Measurements from ENCODE around the gene IDS. TPM values are rescaled to one million over a fixed set of nuclear protein-coding genes. Genes with fewer than 3 reads are reported as not detected.

The IDS gene
- total and polyA plus RNA-seq, 7 donors = 31.3 to 97.2 (median 71.3) TPM

GRCh38 chrX:149455934-149456333, 49.2 kb downstream of the IDS start:
- TF ChIP-seq EP300 (IDR thresholded peaks at IDR 0.05) (no peak), POLR2A (IDR thresholded peaks at IDR 0.05) (no peak), POLR2AphosphoS5 (IDR thresholded peaks at IDR 0.05) (no peak), CTCF (IDR thresholded peaks at IDR 0.05) (no peak)
- no peaks in the 10 kb centered on the region for H3K27me3 ChIP-seq
- H3K4me3 ChIP-seq = no peak overlapping the region
- H3K4me1 ChIP-seq = no peaks in the 10 kb centered on the region
- intact Hi-C loops (cut with DNase I) = no loop called here
- DNase-seq = no peak
- H3K36me3 ChIP-seq = no peaks in the 10 kb centered on the region
- no peak overlapping the region for H3K27ac ChIP-seq
- H3K9me3 ChIP-seq = no peaks in the 10 kb centered on the region

GRCh38 chrX:149453906-149454822, 50.9 kb downstream of the IDS start:
- H3K4me3 ChIP-seq = no peak overlapping the region
- no peak overlapping the region for H3K27ac ChIP-seq
- no peaks in the 10 kb centered on the region for H3K27me3 ChIP-seq
- WGBS, 2 donors = 63 to 80% methylated on average over 6 of the region's 6 CpGs
- no peaks in the 10 kb centered on the region for H3K9me3 ChIP-seq
- TF ChIP-seq EP300 (IDR thresholded peaks at IDR 0.05) (no peak), CTCF (IDR thresholded peaks at IDR 0.05) (no peak), POLR2AphosphoS5 (IDR thresholded peaks at IDR 0.05) (no peak), POLR2A (IDR thresholded peaks at IDR 0.05) (no peak)
- DNase-seq = no peak
- H3K4me1 ChIP-seq = no peaks in the 10 kb centered on the region
- H3K36me3 ChIP-seq = no peaks in the 10 kb centered on the region
- intact Hi-C loops (cut with DNase I) = no loop called here

GRCh38 chrX:149453030-149453429, 52.1 kb downstream of the IDS start:
- Histone ChIP-seq H3K27me3 (no peaks in the 10 kb centered on the region), H3K27ac (no peak overlapping the region), H3K4me3 (no peak overlapping the region), H3K4me1 (no peaks in the 10 kb centered on the region), H3K36me3 (no peaks in the 10 kb centered on the region), H3K9me3 (no peaks in the 10 kb centered on the region)
- TF ChIP-seq POLR2A (IDR thresholded peaks at IDR 0.05) = no peak
- TF ChIP-seq POLR2AphosphoS5 (IDR thresholded peaks at IDR 0.05) = no peak
- no peak for TF ChIP-seq EP300 (IDR thresholded peaks at IDR 0.05)
- no peak for TF ChIP-seq CTCF (IDR thresholded peaks at IDR 0.05)
- intact Hi-C loops (cut with DNase I) = no loop called here
- 73 to 85% methylated on average over 2 of the region's 2 CpGs for WGBS, 2 donors
- no peak for DNase-seq

- H3K36me3 ChIP-seq = no peaks in the 10 kb centered on the region
- H3K4me1 ChIP-seq = no peaks in the 10 kb centered on the region
- DNase-seq = no peak
- no peak overlapping the region for H3K4me3 ChIP-seq
- TF ChIP-seq EP300 (IDR thresholded peaks at IDR 0.05) (no peak), CTCF (IDR thresholded peaks at IDR 0.05) (no peak), POLR2A (IDR thresholded peaks at IDR 0.05) (no peak), POLR2AphosphoS5 (IDR thresholded peaks at IDR 0.05) (no peak)
- no peak overlapping the region for H3K27ac ChIP-seq
- H3K9me3 ChIP-seq = no peaks in the 10 kb centered on the region
- H3K27me3 ChIP-seq = no peaks in the 10 kb centered on the region
- WGBS, 2 donors = 59 to 60% methylated on average over 4 of the region's 4 CpGs
- intact Hi-C loops (cut with DNase I) = no loop called here
Observed at GRCh38 chrX:149433451-149433850, 71.7 kb downstream of the IDS start.

Measured in sigmoid colon (tissue), 7 donors.